ENCODE data around the gene CDC123. TPM values are rescaled to one million over a fixed set of nuclear protein-coding genes. Genes with fewer than 3 reads are reported as not detected.

Gene CDC123
- total RNA-seq, 1 donor from 2014 or later, result 60.2 TPM

GRCh38 chr10:12201543-12201942 is 5.6 kb downstream of the CDC123 start:
- no peak overlapping the region for H3K4me3 Mint-ChIP-seq
- peaks cover 9% of the 10 kb centered on the region for H3K4me1 Mint-ChIP-seq
- peaks cover 33% of the 10 kb centered on the region for H3K36me3 Mint-ChIP-seq
- H3K27me3 Mint-ChIP-seq (ENCODE audit: low read depth), result no peaks in the 10 kb centered on the region
- H3K27ac Mint-ChIP-seq, result no peak overlapping the region
- no peak for TF ChIP-seq CTCF (IDR thresholded peaks at IDR 0.05; ENCODE audit: unreplicated experiment)
- peaks cover 4% of the 10 kb centered on the region for H3K9me3 Mint-ChIP-seq
- DNase-seq (ENCODE audit: low spot score in 2 of 2, unreplicated experiment in 2 of 2), result no peak

- Mint-ChIP-seq H3K36me3 (peaks cover 38% of the 10 kb centered on the region), H3K9me3 (peaks cover 8% of the 10 kb centered on the region)
Observed at GRCh38 chr10:12202226-12202625, 6.2 kb downstream of the CDC123 start.

GRCh38 chr10:12205082-12205481 is 9.1 kb downstream of the CDC123 start:
- peaks cover 19% of the 10 kb centered on the region for H3K9me3 Mint-ChIP-seq
- H3K4me1 Mint-ChIP-seq, result no peaks in the 10 kb centered on the region
- TF ChIP-seq CTCF (IDR thresholded peaks at IDR 0.05; ENCODE audit: unreplicated experiment), result no peak
- no peaks in the 10 kb centered on the region for H3K27me3 Mint-ChIP-seq (ENCODE audit: low read depth)
- no peak for DNase-seq (ENCODE audit: low spot score in 2 of 2, unreplicated experiment in 2 of 2)
- H3K36me3 Mint-ChIP-seq, result peaks cover 58% of the 10 kb centered on the region
- H3K27ac Mint-ChIP-seq, result no peak overlapping the region
- no peak overlapping the region for H3K4me3 Mint-ChIP-seq

More at GRCh38 chr10:12202226-12202625, 6.2 kb downstream of the CDC123 start:
- H3K27me3 Mint-ChIP-seq (ENCODE audit: low read depth), result no peaks in the 10 kb centered on the region
- no peak for TF ChIP-seq CTCF (IDR thresholded peaks at IDR 0.05; ENCODE audit: unreplicated experiment)
- no peak for DNase-seq (ENCODE audit: low spot score in 2 of 2, unreplicated experiment in 2 of 2)
- peaks cover 4% of the 10 kb centered on the region for H3K4me1 Mint-ChIP-seq
- H3K4me3 Mint-ChIP-seq, result no peak overlapping the region
- H3K27ac Mint-ChIP-seq, result no peak overlapping the region

GRCh38 chr10:12207114-12207513 is 11.1 kb downstream of the CDC123 start:
- Mint-ChIP-seq H3K36me3 (peaks cover 67% of the 10 kb centered on the region), H3K9me3 (peaks cover 29% of the 10 kb centered on the region), H3K4me1 (no peaks in the 10 kb centered on the region), H3K4me3 (no peak overlapping the region), H3K27me3 (ENCODE audit: low read depth) (no peaks in the 10 kb centered on the region), H3K27ac (no peak overlapping the region)
- DNase-seq (ENCODE audit: low spot score in 2 of 2, unreplicated experiment in 2 of 2), result no peak
- TF ChIP-seq CTCF (IDR thresholded peaks at IDR 0.05; ENCODE audit: unreplicated experiment), result no peak

GRCh38 chr10:12208460-12208859 is 12.5 kb downstream of the CDC123 start:
- no peaks in the 10 kb centered on the region for H3K27me3 Mint-ChIP-seq (ENCODE audit: low read depth)
- H3K36me3 Mint-ChIP-seq, result peaks cover 75% of the 10 kb centered on the region

More at GRCh38 chr10:12208460-12208859, 12.5 kb downstream of the CDC123 start:
- H3K4me3 Mint-ChIP-seq, result no peak overlapping the region
- H3K27ac Mint-ChIP-seq, result no peak overlapping the region
- H3K4me1 Mint-ChIP-seq, result peaks cover 4% of the 10 kb centered on the region
- no peak for TF ChIP-seq CTCF (IDR thresholded peaks at IDR 0.05; ENCODE audit: unreplicated experiment)
- H3K9me3 Mint-ChIP-seq, result peaks cover 31% of the 10 kb centered on the region
- no peak for DNase-seq (ENCODE audit: low spot score in 2 of 2, unreplicated experiment in 2 of 2)
